Endothelial cell (in vitro differentiated cells): ENCODE measurements around the gene GCLM. TPM values are rescaled to one million over a fixed set of nuclear protein-coding genes. Genes with fewer than 3 reads are reported as not detected.
A peak's percentile ranks its signal among the peaks of the same experiment; 100 is the strongest.

Experiments used
- DNase-seq: peaks from one replicate; pipeline ENCODE4 v3.0.0; 2021; ENCODE audit warnings: low spot score
- H3K27ac Mint-ChIP-seq: one replicate; pipeline ENCODE4 v1.8.0; 2021; ENCODE audit warnings: mixed read lengths, inconsistent platforms; ENCODE audit not compliant: unreplicated experiment
- H3K27me3 Mint-ChIP-seq: one replicate; pipeline ENCODE4 v1.8.0; 2021; ENCODE audit warnings: mild to moderate bottlenecking, moderate library complexity, mixed read lengths, inconsistent platforms; ENCODE audit not compliant: unreplicated experiment
- H3K36me3 Mint-ChIP-seq: one replicate; pipeline ENCODE4 v1.8.0; 2021; ENCODE audit warnings: mild to moderate bottlenecking, low read depth, mixed read lengths, inconsistent platforms; ENCODE audit not compliant: unreplicated experiment
- H3K4me1 Mint-ChIP-seq: one replicate; pipeline ENCODE4 v1.8.0; 2021; ENCODE audit warnings: mild to moderate bottlenecking, mixed read lengths, inconsistent platforms; ENCODE audit not compliant: unreplicated experiment
- H3K4me3 Mint-ChIP-seq: one replicate; pipeline ENCODE4 v1.8.0; 2021; ENCODE audit warnings: mild to moderate bottlenecking, mixed read lengths, inconsistent platforms; ENCODE audit not compliant: unreplicated experiment
- H3K9me3 Mint-ChIP-seq: one replicate; pipeline ENCODE4 v1.8.0; 2021; ENCODE audit warnings: mixed read lengths, inconsistent platforms; ENCODE audit not compliant: unreplicated experiment
- total RNA-seq: library from RNA; stranded (reverse); fragmentation: NEBNext Ultra II Directional; extraction: Animal tissue kit (Norgen Biotek cat#: 25700); gene quantifications from one replicate; pipeline ENCODE4 v1.2.1, GENCODE V29; 2021; ENCODE audit not compliant: unreplicated experiment
- TF ChIP-seq, protein P1 (sequence below): fragments of 200-600 bp; sonication (generic); IDR thresholded peaks from one replicate; pipeline ENCODE4 v1.5.0; 2021; ENCODE audit warnings: antibody characterized with exemption; ENCODE audit not compliant: unreplicated experiment

GCLM gene
- total RNA-seq, 1 donor from 2014 or later: 17.1 TPM

GRCh38 chr1:93882269-93882668, 27.0 kb downstream of the GCLM start:
- H3K9me3 Mint-ChIP-seq: no peaks in the 10 kb centered on the region
- peaks cover 7% of the 10 kb centered on the region for H3K27me3 Mint-ChIP-seq
- DNase-seq: no peak
- peaks cover 11% of the 10 kb centered on the region for H3K4me1 Mint-ChIP-seq
- H3K4me3 Mint-ChIP-seq: no peak overlapping the region
- TF ChIP-seq, protein P1, sequence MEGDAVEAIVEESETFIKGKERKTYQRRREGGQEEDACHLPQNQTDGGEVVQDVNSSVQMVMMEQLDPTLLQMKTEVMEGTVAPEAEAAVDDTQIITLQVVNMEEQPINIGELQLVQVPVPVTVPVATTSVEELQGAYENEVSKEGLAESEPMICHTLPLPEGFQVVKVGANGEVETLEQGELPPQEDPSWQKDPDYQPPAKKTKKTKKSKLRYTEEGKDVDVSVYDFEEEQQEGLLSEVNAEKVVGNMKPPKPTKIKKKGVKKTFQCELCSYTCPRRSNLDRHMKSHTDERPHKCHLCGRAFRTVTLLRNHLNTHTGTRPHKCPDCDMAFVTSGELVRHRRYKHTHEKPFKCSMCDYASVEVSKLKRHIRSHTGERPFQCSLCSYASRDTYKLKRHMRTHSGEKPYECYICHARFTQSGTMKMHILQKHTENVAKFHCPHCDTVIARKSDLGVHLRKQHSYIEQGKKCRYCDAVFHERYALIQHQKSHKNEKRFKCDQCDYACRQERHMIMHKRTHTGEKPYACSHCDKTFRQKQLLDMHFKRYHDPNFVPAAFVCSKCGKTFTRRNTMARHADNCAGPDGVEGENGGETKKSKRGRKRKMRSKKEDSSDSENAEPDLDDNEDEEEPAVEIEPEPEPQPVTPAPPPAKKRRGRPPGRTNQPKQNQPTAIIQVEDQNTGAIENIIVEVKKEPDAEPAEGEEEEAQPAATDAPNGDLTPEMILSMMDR: no peak
- peaks cover 4% of the 10 kb centered on the region for H3K36me3 Mint-ChIP-seq
- H3K27ac Mint-ChIP-seq: no peak overlapping the region

- H3K9me3 Mint-ChIP-seq: no peaks in the 10 kb centered on the region
- no peak for DNase-seq
- H3K36me3 Mint-ChIP-seq: peaks cover 14% of the 10 kb centered on the region
- no peak overlapping the region for H3K27ac Mint-ChIP-seq
- no peak overlapping the region for H3K4me3 Mint-ChIP-seq
- TF ChIP-seq, protein P1: no peak
- peaks cover 7% of the 10 kb centered on the region for H3K27me3 Mint-ChIP-seq
- peaks cover 21% of the 10 kb centered on the region for H3K4me1 Mint-ChIP-seq
Measured at GRCh38 chr1:93880731-93881130, 28.5 kb downstream of the GCLM start.

DNA sequence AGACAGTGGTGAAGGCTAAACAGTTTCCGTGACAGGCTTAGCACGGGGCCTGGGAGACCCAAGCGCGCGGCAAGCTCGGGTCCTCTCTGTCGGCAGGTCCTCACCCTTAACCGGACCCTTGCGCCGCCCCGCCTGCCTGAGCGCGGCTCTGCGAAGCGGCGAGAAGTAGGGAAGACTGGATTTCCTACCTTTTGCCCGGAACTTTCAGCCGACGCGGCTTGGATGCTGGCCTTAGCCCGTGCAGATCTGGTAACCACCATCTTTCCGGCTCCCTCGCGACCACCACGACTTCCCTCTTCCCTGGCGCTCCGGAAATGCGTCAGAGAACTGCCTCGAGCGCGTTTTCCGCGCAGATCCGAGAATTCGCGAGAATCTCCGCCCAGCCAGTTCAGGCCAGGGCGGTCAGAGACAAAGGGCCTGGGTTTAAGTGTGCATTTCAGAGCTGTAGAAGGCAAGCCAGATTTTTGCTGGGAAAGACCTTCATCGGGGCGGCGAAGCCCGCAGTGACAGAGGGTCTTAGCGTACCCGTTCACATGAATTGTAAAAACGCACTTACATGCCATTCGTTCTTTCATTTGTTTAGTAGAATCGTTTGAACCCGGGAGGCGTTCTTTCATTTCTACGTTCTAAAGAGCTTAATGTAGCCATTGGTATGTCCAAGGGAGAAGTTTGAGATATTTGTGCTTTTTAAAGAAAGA, 30.2 kb downstream of the GCLM start, which contains the start of gene DNTTIP2:
DNTTIP2 (minus strand) TSS at position 318 of the 698 bp plus-strand sequence; CDS start at position 260, 58 bp downstream.
- Mint-ChIP-seq H3K4me1 (peaks cover 21% of the 10 kb centered on the region), H3K9me3 (no peaks in the 10 kb centered on the region), H3K36me3 (peaks cover 24% of the 10 kb centered on the region), H3K27me3 (peaks cover 7% of the 10 kb centered on the region), H3K4me3 (peak within 1 kb of the TSS; percentile 98), H3K27ac (peak within 1 kb of the TSS; percentile 91)
- TF ChIP-seq, protein P1: no peak
- DNase-seq: peak; percentile 92

- Mint-ChIP-seq H3K4me1 (peaks cover 21% of the 10 kb centered on the region), H3K9me3 (no peaks in the 10 kb centered on the region), H3K27me3 (peaks cover 7% of the 10 kb centered on the region), H3K4me3 (peak overlapping the region; percentile 98), H3K27ac (peak overlapping the region; percentile 91), H3K36me3 (peaks cover 27% of the 10 kb centered on the region)
- peak; percentile 8 for DNase-seq
- TF ChIP-seq, protein P1: no peak
Measured at GRCh38 chr1:93878501-93878888, 30.7 kb downstream of the GCLM start.

- no peak overlapping the region for H3K27ac Mint-ChIP-seq
- H3K4me1 Mint-ChIP-seq: peaks cover 21% of the 10 kb centered on the region
- TF ChIP-seq, protein P1: no peak
- peaks cover 7% of the 10 kb centered on the region for H3K27me3 Mint-ChIP-seq
- peaks cover 25% of the 10 kb centered on the region for H3K36me3 Mint-ChIP-seq
- H3K4me3 Mint-ChIP-seq: peak overlapping the region; percentile 98
- no peak for DNase-seq
- no peaks in the 10 kb centered on the region for H3K9me3 Mint-ChIP-seq
Measured at GRCh38 chr1:93877529-93877928, 31.7 kb downstream of the GCLM start.
